GDM1 (cell line): ENCODE data around the gene CPXM2.

ENCODE experiments used
- DNase-seq: peaks from one replicate; lab custom pipeline; 2025; lab: John Stamatoyannopoulos, UW

The CPXM2 gene

GRCh38 chr10:123870260-123870659 lies 21.3 kb downstream of the CPXM2 start:
- no peak for DNase-seq

- no peak for DNase-seq
Measured at GRCh38 chr10:123869020-123869414, 22.6 kb downstream of the CPXM2 start.

- no peak for DNase-seq
Measured at GRCh38 chr10:123868038-123869019, 23.3 kb downstream of the CPXM2 start.

DNA sequence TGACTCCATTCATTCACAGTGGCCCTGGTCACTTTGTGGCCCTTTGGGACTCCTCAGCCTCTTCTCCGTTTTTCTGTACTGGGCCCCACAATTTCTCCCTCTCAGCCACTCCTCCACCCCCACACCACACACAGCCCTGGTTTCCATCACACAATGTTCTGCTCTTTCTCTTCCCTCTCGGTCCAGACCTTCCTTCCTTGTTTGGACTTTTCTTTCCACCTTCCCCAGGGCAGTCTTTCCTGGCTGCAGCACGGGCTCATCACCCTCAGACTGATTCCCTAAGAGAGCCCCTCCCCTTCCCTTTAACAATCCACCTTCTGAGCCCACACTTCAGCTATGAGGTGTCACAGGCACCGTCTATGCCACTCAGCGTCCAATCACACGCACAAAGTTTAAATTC lies 25.7 kb downstream of the CPXM2 start:
- no peak for DNase-seq

- DNase-seq = no peak
Measured at GRCh38 chr10:123865350-123865749, 26.3 kb downstream of the CPXM2 start.

GRCh38 chr10:123864923-123865322 lies 26.7 kb downstream of the CPXM2 start:
- no peak for DNase-seq

GRCh38 chr10:123863721-123864482 lies 27.7 kb downstream of the CPXM2 start:
- no peak for DNase-seq

- DNase-seq = no peak
Measured at GRCh38 chr10:123863183-123863575, 28.4 kb downstream of the CPXM2 start.

DNA sequence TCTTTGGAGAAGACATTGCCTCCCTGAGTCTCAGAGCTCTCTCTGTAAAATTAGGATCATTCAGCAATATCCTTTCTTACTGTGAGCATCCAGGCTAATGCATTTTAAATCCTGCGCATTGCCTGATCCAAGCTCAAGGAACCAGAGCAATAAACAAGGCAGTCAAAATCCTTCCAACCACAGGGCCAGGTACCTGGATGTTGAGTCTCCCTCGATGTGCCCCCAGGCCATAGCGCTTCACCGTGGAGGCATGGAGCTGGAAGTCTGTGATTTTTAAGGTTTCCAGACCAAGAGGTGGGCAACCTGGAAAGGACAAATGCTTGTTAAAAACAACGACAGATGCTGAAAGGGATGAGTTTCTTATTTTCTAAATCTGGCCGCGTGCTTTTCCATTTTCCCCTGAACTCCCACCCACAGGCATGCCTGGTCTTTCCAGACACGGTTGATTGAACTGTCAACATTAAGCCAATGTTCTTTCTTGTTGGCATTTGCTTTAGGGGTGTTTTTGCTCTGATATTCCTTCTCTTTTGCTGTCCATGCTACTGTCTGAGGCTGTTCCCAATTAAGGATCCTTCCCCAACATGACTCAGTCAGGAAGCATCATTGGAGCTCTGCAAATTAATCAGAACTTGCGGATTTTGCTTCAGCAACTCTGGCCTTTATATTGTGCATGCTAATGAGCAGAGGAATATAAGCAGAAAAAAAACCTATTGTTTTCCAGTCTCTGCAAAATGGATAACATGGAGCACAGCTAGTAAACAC lies 29.0 kb downstream of the CPXM2 start:
- no peak for DNase-seq

DNA sequence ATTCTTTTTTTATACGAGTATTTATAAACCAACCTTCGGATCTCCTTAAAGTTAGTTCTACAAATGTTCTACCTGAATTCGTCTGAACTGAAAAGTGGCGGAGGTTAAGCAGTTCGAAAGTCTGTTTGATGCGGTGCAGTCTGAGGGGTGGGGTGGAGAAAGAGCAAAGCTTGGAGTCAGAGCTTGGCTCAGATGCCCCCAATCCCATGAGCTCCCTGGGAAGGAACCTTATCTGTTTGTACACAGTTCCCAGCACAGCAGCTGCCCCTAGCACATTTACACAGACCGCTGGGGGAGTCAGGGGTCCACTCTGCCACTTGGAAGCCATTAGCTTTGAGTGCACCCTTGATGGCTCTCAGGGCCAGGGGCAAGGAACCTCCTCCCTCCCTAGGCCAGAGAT lies 30.8 kb downstream of the CPXM2 start:
- no peak for DNase-seq

DNA sequence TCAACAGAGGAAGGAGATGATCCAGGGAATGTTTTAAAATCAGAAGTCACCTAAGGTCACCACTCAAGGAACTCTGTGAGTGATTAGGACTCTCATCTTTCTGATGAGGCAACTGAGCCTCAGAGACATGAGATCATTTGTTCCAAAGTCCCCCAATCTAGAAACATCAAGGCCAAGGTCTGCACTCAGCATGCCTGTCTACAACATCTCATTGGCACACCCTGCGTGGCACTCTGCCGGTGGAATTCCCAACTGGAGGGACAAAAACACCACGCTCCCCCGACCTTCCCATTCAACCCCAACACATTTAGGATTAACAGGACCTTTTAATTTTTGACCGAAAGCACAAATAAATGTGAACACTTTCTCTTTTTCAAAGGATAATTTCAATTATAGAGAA lies 31.4 kb downstream of the CPXM2 start:
- DNase-seq = no peak

GRCh38 chr10:123859653-123860050 lies 32.0 kb downstream of the CPXM2 start:
- DNase-seq = no peak

DNA sequence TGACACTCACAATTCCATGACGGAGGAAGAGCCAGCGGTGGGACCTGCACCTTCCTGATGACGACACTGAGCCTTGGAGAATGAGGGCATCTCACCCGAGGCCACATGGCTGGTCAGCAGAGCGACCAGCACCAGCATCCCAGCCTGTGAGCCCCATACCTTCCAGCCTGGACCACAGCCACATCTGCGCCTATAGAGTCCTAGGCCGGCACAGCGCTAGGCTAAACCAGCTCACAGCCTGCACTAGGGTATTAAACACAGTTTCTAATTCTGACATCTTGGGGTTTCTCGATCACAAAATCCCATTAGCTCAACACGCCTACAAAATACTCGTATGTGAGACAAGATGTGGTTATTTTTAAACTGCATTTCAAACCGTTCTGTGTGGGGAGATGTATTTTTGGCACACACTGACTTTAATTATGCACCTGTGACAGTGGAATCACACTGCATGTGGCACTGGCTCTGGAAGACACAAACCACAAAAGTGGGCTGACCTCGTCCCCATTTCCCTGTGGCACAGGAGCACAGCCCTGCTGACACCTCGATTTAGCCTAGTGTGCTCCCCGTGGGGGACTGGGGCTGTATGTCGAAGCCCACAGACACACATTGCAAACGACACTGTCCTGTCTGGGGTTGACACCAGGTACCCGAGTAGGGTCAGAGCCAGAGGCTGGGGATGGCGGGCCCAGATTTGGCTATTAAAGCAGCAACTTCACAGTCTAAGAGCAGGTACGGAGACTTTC lies 32.5 kb downstream of the CPXM2 start:
- no peak for DNase-seq

DNA sequence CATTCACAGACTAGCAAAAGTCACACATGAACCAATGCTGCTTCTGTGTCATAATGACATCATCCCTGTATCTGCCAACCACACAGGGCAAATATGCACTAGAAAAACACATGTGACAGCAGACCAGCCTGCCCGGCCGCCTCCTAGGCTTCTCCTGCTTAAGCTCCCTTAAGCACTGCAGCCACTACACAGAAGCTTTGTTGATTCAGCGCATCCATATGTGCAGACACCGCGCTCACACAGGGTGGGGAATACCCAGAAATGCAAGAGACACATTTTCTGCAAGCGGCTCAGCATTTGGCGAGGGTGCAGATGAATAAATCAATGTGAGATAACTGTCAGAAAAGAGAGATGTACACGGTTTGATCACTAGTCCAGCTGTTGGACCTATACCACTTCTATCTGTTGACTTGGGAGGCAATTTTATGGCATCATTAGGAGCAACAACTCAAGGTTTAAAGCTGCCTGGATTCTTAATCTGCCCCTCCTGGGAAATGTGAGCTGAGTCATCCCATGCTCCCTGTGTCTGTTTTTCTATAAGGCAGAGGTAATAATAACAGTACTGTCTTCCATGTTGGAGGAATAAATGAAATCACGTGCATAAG lies 33.4 kb downstream of the CPXM2 start:
- DNase-seq = no peak

DNA sequence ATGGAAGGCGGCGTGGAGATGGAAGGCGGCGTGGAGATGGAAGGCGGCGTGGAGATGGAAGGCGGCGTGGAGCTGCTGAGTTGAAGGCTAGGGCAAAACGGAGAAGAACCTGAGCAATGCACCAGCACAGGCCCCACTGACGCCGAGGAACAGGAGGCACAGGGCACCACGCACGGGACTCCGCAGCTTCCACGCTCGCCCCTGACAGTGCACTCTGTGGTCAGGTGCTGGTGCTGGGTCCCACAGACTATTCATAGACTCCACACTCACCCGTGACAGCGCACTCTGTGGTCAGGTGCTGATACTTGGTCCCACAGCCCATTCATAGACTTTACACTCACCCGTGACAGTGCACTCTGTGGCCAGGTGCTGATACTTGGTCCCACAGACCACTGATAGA lies 34.0 kb downstream of the CPXM2 start:
- no peak for DNase-seq

DNA sequence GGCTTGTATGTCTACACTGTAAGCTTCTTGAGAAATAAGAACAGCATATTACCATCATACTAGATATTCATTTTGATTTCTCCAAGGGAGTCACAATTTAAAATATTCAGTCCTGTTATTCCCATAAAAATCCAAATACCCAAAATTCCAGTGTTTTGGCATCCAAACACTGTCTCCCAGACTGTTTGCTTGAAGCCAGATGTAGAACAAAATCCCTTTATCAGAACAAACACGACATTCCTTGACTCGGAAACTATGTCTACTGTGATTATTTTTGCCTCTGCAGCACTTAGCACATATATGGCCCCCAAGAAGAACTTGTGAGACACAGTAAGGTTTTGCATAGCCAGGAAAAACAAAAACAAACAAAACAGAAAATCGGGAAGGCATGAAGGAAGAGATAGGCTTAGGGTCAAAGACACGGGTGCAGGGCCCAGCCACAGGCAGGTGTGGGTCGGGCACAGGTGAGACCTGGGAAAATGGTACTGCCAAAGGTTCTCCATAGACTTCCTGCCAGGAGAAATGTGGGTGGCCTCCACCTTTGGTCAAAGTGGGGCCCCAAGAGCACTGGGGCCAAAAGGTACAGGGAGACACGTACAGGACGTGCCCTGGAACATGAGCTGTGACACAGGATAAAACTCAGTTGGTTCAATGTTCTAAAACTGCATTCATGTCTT lies 36.5 kb downstream of the CPXM2 start:
- no peak for DNase-seq

GRCh38 chr10:123854498-123854897 lies 37.1 kb downstream of the CPXM2 start:
- DNase-seq = no peak

GRCh38 chr10:123854003-123854402 lies 37.6 kb downstream of the CPXM2 start:
- no peak for DNase-seq

DNA sequence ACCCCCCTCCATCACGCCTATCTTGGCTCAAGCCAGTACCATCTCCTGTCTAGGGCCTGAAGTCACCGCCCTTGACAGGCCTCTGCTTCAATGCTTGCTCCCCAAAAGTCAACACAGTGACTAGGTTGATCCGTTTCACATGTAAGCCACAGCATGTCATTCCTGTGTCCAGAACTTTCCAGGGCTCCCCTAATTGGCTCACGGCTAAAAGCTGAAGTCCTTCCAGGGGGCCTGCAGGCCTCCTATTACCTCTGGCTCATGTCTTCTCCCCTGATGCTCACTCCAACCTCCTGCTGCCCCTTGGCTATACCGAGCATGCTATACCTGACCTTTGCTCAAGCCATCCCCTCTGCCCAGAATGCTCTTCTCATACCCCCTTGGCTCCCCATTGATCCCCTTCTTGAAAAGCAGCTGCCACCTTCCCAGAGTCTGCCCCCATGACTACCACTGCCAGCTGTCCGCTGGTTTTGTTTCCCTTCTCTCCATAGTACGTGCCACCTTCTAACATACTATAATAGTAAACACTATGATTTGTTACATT lies 39.1 kb downstream of the CPXM2 start:
- DNase-seq = no peak
